Measurements from ENCODE around the gene MUC6.

DNA sequence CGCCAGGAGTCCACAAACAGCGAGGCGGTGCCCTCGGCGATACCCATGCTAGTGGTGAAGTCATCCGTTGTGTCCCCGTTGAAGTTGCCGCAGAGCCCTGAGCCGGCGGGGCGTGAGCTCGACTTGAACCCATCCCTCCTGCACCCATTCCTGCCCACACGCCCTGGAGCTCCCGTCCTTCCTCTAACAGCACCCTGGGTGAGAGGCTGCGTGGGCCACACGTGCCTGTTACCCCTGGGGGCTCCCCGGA lies 8.3 kb downstream of the MUC6 start:
- no peak for TF ChIP-seq EZH2 (IDR thresholded peaks at IDR 0.05; ENCODE audit: insufficient read depth, poor library complexity, severe bottlenecking)
- TF ChIP-seq EZH2phosphoT487 (IDR thresholded peaks at IDR 0.05; ENCODE audit: insufficient read depth, low read depth) = no peak

Measured in GM23248 (cell line).